Measurements from ENCODE around the gene CELF2. TPM values are rescaled to one million over a fixed set of nuclear protein-coding genes. Genes with fewer than 3 reads are reported as not detected.
A peak's percentile ranks its signal among the peaks of the same experiment; 100 is the strongest.

Gene CELF2
- total and polyA plus RNA-seq, 10 donors, result 13.5 to 180 (median 105) TPM

- no peak for DNase-seq
- Histone ChIP-seq H3K27ac (no peak overlapping the region), H3K36me3 (peaks cover 0 to 99% (median 28%) of the 10 kb centered on the region in 6 donors), H3K9me3 (no peaks in the 10 kb centered on the region), H3K4me3 (no peak overlapping the region), H3K27me3 (replicated peaks in 1 of 7) (no peaks in the 10 kb centered on the region), H3K4me1 (peaks cover 0 to 98% (median 33%) of the 10 kb centered on the region in 6 donors)
- TF ChIP-seq POLR2A (IDR thresholded peaks at IDR 0.05) (no peak), POLR2AphosphoS5 (IDR thresholded peaks at IDR 0.05) (no peak)
- TF ChIP-seq, protein P1, sequence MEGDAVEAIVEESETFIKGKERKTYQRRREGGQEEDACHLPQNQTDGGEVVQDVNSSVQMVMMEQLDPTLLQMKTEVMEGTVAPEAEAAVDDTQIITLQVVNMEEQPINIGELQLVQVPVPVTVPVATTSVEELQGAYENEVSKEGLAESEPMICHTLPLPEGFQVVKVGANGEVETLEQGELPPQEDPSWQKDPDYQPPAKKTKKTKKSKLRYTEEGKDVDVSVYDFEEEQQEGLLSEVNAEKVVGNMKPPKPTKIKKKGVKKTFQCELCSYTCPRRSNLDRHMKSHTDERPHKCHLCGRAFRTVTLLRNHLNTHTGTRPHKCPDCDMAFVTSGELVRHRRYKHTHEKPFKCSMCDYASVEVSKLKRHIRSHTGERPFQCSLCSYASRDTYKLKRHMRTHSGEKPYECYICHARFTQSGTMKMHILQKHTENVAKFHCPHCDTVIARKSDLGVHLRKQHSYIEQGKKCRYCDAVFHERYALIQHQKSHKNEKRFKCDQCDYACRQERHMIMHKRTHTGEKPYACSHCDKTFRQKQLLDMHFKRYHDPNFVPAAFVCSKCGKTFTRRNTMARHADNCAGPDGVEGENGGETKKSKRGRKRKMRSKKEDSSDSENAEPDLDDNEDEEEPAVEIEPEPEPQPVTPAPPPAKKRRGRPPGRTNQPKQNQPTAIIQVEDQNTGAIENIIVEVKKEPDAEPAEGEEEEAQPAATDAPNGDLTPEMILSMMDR (IDR thresholded peaks at IDR 0.05 in 8 of 11, conservative IDR thresholded peaks at IDR 0.05 in 3 of 11), result no peak
- intact Hi-C loops (cut with DNase I; ENCODE audit: low total_unique reads), result loop anchor here (10.0 kb wide), 1 partner anchor 80 kb away; no protein-coding TSS in a partner anchor
- WGBS, 5 donors, result 91 to 95% (median 94%) methylated on average over 6 of the region's 6 CpGs
Observed at GRCh38 chr10:11264296-11265048, 246.8 kb downstream of the CELF2 start.

DNA sequence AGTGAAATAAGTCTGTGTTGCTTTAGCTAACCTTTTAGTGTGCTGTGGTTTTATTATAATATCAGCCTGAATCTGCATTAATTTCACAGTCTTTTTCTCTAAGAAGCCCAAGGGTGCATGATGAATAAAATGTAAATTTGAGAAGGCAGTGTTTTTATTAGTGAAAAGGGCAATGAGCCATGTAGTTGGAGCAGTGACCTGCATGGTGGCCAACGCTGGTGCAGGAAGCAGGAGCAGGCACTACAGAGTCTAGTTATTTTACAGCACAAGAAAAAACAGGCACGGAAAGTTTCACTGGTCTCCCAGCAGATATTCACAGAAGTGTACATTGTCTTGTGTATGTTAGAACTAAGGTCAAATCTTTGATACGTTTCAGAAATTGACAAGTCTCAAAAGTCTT is 247.8 kb downstream of the CELF2 start:
- 57 to 67% (median 63%) methylated on average over 3 of the region's 3 CpGs for WGBS, 5 donors
- Histone ChIP-seq H3K4me3 (no peak overlapping the region), H3K4me1 (peaks cover 0 to 98% (median 41%) of the 10 kb centered on the region in 6 donors), H3K27me3 (replicated peaks in 1 of 7) (no peaks in the 10 kb centered on the region), H3K36me3 (peaks cover 0 to 99% (median 22%) of the 10 kb centered on the region in 6 donors), H3K27ac (no peak overlapping the region), H3K9me3 (no peaks in the 10 kb centered on the region)
- no peak for DNase-seq
- TF ChIP-seq POLR2A (IDR thresholded peaks at IDR 0.05) (no peak), POLR2AphosphoS5 (IDR thresholded peaks at IDR 0.05) (no peak)
- TF ChIP-seq, protein P1 (IDR thresholded peaks at IDR 0.05 in 8 of 11, conservative IDR thresholded peaks at IDR 0.05 in 3 of 11), result no peak
- intact Hi-C loops (cut with DNase I; ENCODE audit: low total_unique reads), result loop anchor here (10.0 kb wide), 1 partner anchor 81 kb away; no protein-coding TSS in a partner anchor

DNA sequence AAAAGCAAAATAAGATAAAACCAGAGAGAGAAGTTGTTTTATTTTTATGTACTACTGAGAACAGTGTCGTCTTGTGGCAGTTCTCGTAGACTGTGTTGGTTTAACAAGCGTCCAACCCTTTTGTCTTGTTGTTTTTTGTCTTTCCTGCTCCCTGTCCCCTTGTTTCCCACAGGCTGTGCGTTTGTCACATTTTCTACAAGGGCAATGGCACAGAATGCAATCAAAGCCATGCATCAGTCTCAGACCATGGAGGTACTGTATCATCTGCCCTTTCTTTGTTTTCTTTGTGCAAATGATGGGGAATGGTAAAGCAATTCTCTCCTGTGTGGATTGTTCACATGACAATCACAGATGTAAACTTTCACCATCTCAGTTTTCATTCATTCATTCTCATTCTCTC is 248.8 kb downstream of the CELF2 start:
- intact Hi-C loops (cut with DNase I; ENCODE audit: low total_unique reads), result loop anchor here (10.0 kb wide), 1 partner anchor 82 kb away; no protein-coding TSS in a partner anchor
- no peak for DNase-seq
- TF ChIP-seq POLR2A (IDR thresholded peaks at IDR 0.05), result no peak
- TF ChIP-seq, protein P1 (IDR thresholded peaks at IDR 0.05 in 8 of 11, conservative IDR thresholded peaks at IDR 0.05 in 3 of 11), result no peak
- TF ChIP-seq POLR2AphosphoS5 (IDR thresholded peaks at IDR 0.05), result no peak
- no peak overlapping the region for H3K4me3 ChIP-seq
- peak overlapping the region in 1 of 8 donors; percentile 26 for H3K27ac ChIP-seq
- H3K4me1 ChIP-seq, result peaks cover 0 to 96% (median 44%) of the 10 kb centered on the region in 6 donors
- WGBS, 5 donors, result 61 to 74% (median 65%) methylated on average over 4 of the region's 4 CpGs
- peaks cover 0 to 99% (median 27%) of the 10 kb centered on the region in 6 donors for H3K36me3 ChIP-seq
- H3K9me3 ChIP-seq, result no peaks in the 10 kb centered on the region
- H3K27me3 ChIP-seq (replicated peaks in 1 of 7), result no peaks in the 10 kb centered on the region

Measured in spleen (tissue), 11 donors.